Posterior cingulate gyrus (tissue), 11 donors: ENCODE data around the gene ULK2.
"Not testable (repeated sequence)": the region's sequence is repeated elsewhere in the genome, so short reads cannot be mapped to it uniquely, and the experiment has no call there.

ENCODE experiments used
- DNase-seq, 10 donors: peaks; one replicate each; pipeline versions ENCODE4 v3.0.0 to v3.0.0-alpha.2; 2020 to 2021; ENCODE audit warnings: mixed read lengths in 3 of 10
- intact Hi-C: fragments of 100-400 bp; cut with DNase I; formaldehyde crosslinking; loops from one replicate; pipeline ENCODE4 v1.15.1; 2023

The ULK2 gene

DNA sequence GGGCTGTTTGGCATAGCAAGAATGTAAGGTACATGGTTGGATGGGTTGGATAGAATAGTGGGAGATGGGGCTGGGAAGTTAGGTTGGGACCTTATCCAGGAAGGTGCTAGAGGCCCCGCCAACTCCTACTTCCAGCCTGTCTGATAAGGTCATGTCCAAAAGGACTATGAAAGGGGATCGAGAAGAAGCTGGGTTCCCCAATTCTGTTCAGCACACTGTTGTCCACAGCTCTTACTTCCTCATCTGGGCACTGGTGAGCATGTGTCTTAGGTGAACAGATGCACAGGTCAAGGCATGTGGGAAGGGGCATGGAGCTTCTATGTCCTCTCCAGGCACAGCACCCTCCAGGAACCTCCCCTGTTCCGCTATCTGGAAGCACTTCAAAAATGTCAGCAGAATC is 5.6 kb upstream of the ULK2 start:
- no peak for DNase-seq
- intact Hi-C loops, result no loop called here

DNA sequence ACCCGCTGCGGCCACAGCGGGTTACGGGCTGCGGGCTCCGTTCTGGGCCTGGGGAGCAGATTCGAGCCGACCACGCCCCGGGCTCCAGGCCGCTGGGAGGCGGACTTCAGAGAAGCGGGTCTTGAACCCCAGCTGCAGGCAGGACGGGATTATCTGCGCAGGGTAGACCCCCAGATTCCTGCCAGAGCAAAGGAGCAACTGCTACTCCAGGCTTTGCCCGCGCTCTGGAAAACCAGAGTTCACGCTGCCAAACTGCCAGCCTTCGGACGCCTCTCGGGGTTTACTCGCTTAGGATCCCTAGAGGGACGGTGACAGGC is 301 bp upstream of the ULK2 start:
- peak in 1 of 10 donors; percentile 45 for DNase-seq
- intact Hi-C loops, result no loop called here

DNA sequence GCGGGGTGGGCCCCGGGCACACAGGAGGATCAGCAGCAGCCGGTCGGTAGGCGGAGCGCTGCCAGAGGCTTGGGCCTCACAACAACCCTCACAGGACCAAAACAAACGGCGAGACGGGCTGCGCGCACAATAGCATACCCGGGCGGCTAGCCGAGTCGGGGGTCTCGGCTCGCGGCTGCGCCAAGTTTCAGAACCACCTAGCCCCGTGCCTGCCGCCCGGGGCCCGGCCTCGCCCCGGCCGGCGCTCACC is 732 bp downstream of the ULK2 start:
- intact Hi-C loops, result loop anchor here (2.0 kb wide), 1 partner anchor 112 kb away; no protein-coding TSS in a partner anchor
- DNase-seq, result peak; percentile 51 to 96 (median 74)

- no peak for DNase-seq
- intact Hi-C loops, result no loop called here
These were observed 2.7 kb downstream of the ULK2 start for GRCh38 chr17:19865021-19865420.

DNA sequence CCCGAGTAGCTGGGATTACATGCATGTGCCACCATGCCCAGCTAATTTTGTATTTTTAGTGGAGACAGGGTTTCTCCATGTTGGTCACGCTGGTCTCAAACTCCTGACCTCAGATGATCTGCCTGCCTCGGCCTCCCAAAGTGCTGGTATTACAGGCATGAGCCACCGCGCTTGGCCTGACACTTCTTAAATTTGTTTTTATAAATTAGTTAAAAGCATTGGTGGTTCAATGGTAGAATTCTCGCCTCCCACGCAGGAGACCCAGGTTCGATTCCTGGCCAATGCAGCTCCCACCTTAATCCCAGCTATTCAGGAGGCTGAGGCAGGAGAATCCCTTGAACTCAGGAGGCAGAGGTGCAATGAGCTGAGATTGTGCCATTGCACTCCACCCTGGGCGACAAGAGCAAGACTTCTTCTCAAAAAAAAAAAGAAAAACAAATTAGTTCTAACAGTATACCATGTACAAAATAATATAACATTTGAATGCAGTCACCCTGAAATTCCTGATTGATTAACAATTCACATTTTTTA is 7.0 kb downstream of the ULK2 start:
- intact Hi-C loops, DNase-seq: not testable (repeated sequence)

- no peak for DNase-seq
- intact Hi-C loops, result no loop called here
These were observed 10.1 kb downstream of the ULK2 start for GRCh38 chr17:19857640-19858039.

DNA sequence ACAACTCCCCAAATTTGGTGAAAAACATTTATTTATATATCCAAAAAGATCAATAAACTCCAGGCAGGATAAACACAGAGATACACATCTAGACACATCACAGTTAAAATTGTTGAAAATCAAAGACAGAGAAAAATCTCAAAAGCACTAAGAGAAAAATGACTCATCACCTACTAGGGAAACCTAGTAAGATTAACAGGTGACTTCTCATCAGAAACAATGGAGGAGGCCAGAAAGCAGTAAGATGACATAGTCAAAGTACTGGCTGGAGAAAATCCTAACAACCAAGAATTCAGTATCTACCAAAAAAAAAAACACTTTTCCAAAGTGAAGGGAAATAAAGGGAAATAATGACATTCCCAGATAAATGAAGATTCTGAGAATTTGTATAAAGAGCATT is 33.8 kb downstream of the ULK2 start:
- intact Hi-C loops, result no loop called here
- DNase-seq, result no peak

- no peak for DNase-seq
- intact Hi-C loops, result no loop called here
These were observed 37.7 kb downstream of the ULK2 start for GRCh38 chr17:19830061-19830460.

- DNase-seq, result peak in 8 of 10 donors; percentile 22 to 91 (median 44)
- intact Hi-C loops, result no loop called here
These were observed 55.3 kb downstream of the ULK2 start for GRCh38 chr17:19812407-19812806.

GRCh38 chr17:19805006-19805405 is 62.7 kb downstream of the ULK2 start:
- DNase-seq, result no peak
- intact Hi-C loops, result no loop called here

DNA sequence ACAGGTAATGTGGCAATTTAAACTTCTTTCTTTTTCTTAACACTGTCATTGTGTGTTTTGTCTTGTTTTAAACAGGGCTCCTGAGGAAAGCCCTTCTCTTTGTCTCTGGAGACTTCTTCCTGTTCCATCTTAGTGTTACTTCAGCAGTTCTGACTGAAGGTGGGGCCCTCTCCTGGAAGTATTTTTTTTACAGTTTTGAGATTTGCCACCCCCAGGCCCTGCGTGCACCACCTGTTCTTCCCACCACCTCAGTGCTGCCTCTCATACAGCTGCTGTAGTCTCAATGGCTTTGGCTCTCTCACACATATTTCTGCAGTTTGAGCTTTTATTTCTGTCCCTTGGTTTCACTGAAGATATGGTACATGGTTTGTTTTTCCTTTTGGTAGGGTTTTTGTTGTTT is 67.2 kb downstream of the ULK2 start:
- no peak for DNase-seq
- intact Hi-C loops, result no loop called here

DNA sequence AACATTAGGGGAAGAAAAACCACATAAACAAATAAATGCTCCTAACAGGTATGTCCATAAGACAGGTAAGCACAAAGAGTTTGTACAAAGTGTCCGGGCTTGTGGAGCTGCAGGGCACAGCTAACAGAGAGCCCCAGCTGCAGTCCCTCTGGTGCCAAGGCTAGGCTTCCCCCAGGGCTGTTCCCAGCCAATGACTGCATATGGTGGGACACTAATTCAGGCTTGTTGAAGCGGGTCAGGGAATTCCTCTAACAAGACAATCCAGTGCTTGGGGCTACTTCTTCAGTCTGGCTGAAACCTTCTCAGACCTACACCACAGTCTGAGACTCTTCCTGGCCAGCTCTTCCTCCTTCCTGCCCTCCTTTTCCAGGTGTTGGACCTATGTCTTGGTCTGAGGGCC is 67.9 kb downstream of the ULK2 start:
- intact Hi-C loops, result no loop called here
- no peak for DNase-seq

DNA sequence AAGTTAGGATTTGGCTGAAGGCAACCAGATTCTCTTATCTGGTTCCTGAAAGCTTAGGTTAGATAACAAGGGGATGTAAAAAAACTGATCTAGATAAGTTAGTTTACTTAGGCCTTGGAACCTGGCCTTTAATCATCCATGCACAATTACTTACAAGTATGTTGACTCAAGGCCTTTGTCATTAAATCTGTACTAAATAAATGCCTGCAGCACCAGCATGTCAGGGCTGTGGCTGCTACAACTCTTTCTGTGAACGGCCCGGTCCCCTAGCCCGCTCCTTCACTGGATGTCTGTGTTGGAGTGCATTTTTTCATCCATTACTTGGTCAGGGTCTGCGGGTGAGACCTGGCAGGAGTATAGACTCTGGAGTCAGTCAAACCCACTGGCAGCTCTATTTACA is 71.3 kb downstream of the ULK2 start:
- no peak for DNase-seq
- intact Hi-C loops, result no loop called here

GRCh38 chr17:19791918-19792550 is 75.7 kb downstream of the ULK2 start:
- no peak for DNase-seq

GRCh38 chr17:19787733-19788357 is 79.9 kb downstream of the ULK2 start:
- intact Hi-C loops, result no loop called here
- peak in 4 of 10 donors; percentile 17 to 75 (median 43) for DNase-seq

More at GRCh38 chr17:19791918-19792550, 75.7 kb downstream of the ULK2 start:
- intact Hi-C loops, result no loop called here

- no peak for DNase-seq
- intact Hi-C loops, result no loop called here
These were observed 81.9 kb downstream of the ULK2 start for GRCh38 chr17:19785854-19786253.

DNA sequence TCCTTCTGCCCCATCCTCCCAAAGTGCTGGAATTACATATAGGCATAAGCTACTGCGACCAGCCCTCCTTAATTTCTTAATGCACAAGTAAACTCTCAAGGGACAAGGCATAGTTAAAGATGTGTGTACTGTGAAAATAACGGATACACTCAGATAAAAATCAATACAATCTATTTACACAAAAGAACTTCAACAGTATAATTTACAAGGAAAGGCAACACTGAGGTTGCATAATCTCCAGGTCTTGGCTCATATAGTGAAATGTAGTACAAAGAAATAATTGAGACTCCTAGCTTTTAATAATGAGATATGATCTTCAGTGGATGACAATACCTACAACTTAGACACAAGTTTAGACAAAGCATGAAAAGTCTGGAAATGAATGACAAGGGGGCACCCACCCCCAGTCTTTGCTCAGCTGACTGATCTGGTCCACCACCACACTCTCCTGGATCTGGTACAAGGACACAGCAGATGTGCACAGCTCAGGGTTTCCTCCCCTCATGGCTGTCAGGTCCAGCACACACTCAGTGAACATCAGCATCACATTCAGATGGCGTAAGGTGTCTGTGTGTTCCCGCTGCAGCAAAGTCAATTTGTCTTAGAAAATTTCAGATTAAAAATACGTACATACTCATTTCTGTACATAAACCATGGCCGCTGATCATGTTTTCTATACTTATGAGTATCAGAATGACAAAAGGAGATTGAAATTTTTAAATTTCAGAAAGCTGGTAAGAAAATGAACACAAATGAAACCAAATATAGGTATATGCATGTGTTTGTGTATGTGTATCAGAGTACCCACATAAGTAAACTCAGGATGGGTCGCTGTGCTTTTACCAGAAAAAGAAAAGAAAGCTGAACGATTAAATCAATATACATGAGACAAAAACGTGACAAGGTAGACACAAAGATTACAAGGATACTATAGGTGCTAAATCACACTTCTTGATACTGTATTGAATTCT is 86.0 kb downstream of the ULK2 start:
- intact Hi-C loops, result no loop called here
- DNase-seq, result no peak

DNA sequence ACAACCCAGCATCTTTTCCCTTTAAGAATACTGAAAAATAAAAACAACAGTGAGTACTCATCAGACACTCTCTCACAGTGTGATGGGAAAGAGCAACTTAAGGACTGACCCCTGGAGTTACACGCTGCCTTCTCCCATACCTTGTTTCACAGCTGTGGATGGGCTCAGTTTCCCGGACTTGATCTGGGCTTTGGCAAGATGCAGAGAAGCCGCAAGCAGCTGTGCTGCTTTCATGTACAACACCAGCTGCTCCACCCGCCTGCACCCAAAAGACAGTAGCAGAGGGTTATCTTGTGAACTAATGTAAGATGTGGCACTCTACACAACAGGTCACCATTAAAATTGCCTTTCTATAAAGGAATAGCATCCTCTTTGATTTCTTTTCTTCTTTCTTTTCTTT is 86.9 kb downstream of the ULK2 start:
- intact Hi-C loops, result no loop called here
- no peak for DNase-seq

DNA sequence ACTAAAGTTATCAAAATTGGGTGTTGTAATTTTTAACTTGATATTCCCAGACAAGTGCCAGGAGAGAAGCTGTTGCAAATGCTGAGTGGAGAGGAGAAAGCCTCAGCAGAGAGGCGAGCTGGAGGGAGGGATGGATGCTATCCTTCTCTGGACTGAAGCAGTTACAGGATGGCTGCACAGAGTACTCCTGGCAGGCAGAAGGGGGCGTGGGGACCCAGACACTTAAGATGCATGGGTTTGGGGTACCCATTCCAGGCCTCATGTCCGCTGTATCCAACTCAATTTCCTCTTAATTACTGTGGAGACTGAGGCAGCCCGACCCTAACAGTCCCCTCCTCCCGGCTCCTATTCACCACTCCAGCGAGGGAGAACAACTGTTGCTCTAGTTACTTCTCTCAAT is 94.2 kb downstream of the ULK2 start:
- no peak for DNase-seq
- intact Hi-C loops, result no loop called here

- intact Hi-C loops, result no loop called here
These were observed 95.6 kb downstream of the ULK2 start for GRCh38 chr17:19771971-19772630.

More at GRCh38 chr17:19771971-19772630, 95.6 kb downstream of the ULK2 start:
- no peak for DNase-seq
